HepG2 (cell line): ENCODE data around the gene CCDC33. TPM values are rescaled to one million over a fixed set of nuclear protein-coding genes. Genes with fewer than 3 reads are reported as not detected.

Experiments
- ATAC-seq: fragments of 200-7000 bp; cut with Tn5 transposase; 3 replicates; pipeline ENCODE4 v1.9.1; 2020; ENCODE audit warnings: mild to moderate bottlenecking, moderate library complexity
- BruUV-seq: library from RNA; stranded (reverse); fragments of 400-500 nt; replicated peaks from 2 replicates; lab custom pipeline; 2021; lab: Mats Ljungman, UMichigan
- CTCF ChIA-PET: fragments of 300-600 bp; formaldehyde crosslinking; extraction: SDS; loops from one replicate; lab custom pipeline; 2021; ENCODE audit warnings: low total read pairs, inconsistent platforms, low intra/inter-chr PET ratio; lab: Yijun Ruan, JAX
- POLR2A ChIA-PET: fragments of 350-600 bp; sonication (Branson Sonifier 250); formaldehyde crosslinking; loops from one replicate; lab custom pipeline; 2020; ENCODE audit warnings: antibody characterized with exemption, inconsistent platforms; lab: Yijun Ruan, JAX
- DNase-seq: peaks from one replicate; pipeline ENCODE4 v3.0.0-alpha.2; 2015; ENCODE audit warnings: low spot score
- FAIRE-seq: peaks from 3 replicates; lab custom pipeline; 2011; peaks lifted over from hg19 to GRCh38; lab: Jason Lieb, UNC
- H2AFZ ChIP-seq: one replicate; pipeline ENCODE4 v1.6.1; 2011; ENCODE audit warnings: low read length, inconsistent platforms
- H3K27ac ChIP-seq: fragments of 300-600 bp; 3 replicates; pipeline ENCODE4 v1.8.0; 2011; ENCODE audit warnings: mixed run types, mild to moderate bottlenecking, mixed read lengths, low read length, inconsistent platforms; ENCODE audit not compliant: insufficient read depth; ENCODE audit errors: extremely low read length
- H3K27me3 ChIP-seq, 2 experiments: fragments of 200-600 bp in 1 of 2; 2 replicates in 1 of 2; 3 replicates in 1 of 2; pipeline versions ENCODE4 v1.6.0 to v1.8.0; 2011; ENCODE audit warnings: low read length in 2 of 2, mild to moderate bottlenecking in 2 of 2, moderate library complexity in 2 of 2, inconsistent platforms in 1 of 2; ENCODE audit not compliant: insufficient read depth in 2 of 2, control insufficient read depth in 1 of 2
- H3K36me3 ChIP-seq, 2 experiments: fragments of 200-600 bp in 1 of 2; replicated peaks in 1 of 2; 2 replicates in 1 of 2; 3 replicates in 1 of 2; pipeline versions ENCODE4 v1.5.1 to v1.8.0; 2011; ENCODE audit warnings: low read length in 2 of 2, inconsistent platforms in 1 of 2; ENCODE audit not compliant: insufficient read depth in 2 of 2, control insufficient read depth in 1 of 2
- H3K4me1 ChIP-seq: 2 replicates; pipeline ENCODE4 v1.5.1; 2012; ENCODE audit warnings: low read length, inconsistent platforms; ENCODE audit not compliant: insufficient read depth
- H3K4me2 ChIP-seq: 2 replicates; pipeline ENCODE4 v1.6.0; 2011; ENCODE audit warnings: low read depth, low read length, inconsistent platforms
- H3K4me3 ChIP-seq, 3 experiments: fragments of 200-600 bp in 1 of 3; sonication (generic), shearing (Covaris generic) in 1 of 3; replicated peaks in 1 of 3; 2 replicates each; pipeline ENCODE4 v1.5.1; 2011 to 2016; ENCODE audit warnings: low read length in 3 of 3, inconsistent platforms in 2 of 3, low read depth in 2 of 3, mild to moderate bottlenecking in 2 of 3, control low read depth in 1 of 3, mixed read lengths in 1 of 3; ENCODE audit not compliant: insufficient read depth in 1 of 3
- H3K79me2 ChIP-seq: one replicate; pipeline ENCODE4 v1.6.1; 2011; ENCODE audit warnings: low read length, inconsistent platforms; ENCODE audit not compliant: insufficient read depth
- H3K9ac ChIP-seq: 2 replicates; pipeline ENCODE4 v1.6.0; 2011; ENCODE audit warnings: mild to moderate bottlenecking, low read depth, low read length, inconsistent platforms; ENCODE audit not compliant: insufficient read depth
- H3K9me3 ChIP-seq: 2 replicates; pipeline ENCODE4 v1.5.1; 2012; ENCODE audit warnings: mild to moderate bottlenecking, low read length
- H4K20me1 ChIP-seq: 2 replicates; pipeline ENCODE4 v1.6.0; 2011; ENCODE audit warnings: inconsistent platforms, mild to moderate bottlenecking, low read length, moderate library complexity; ENCODE audit not compliant: insufficient read depth
- BRD4 ChIP-seq: sonication (generic); formaldehyde crosslinking; IDR thresholded peaks from 2 replicates; pipeline ENCODE4 v1.4.0; 2020; ENCODE audit warnings: missing genetic modification reagents
- CREM ChIP-seq, 2 experiments: sonication (generic) in 1 of 2; formaldehyde crosslinking in 1 of 2; IDR thresholded peaks; 2 replicates each; pipeline versions ENCODE4 v1.4.0 to v1.6.1; 2016 to 2020; ENCODE audit warnings: antibody characterized with exemption in 1 of 2, mild to moderate bottlenecking in 1 of 2, missing genetic modification reagents in 1 of 2
- KAT7 ChIP-seq: IDR thresholded peaks from 2 replicates; pipeline ENCODE4 v1.6.1; 2018; ENCODE audit warnings: borderline replicate concordance, missing compliant biosample characterization
- WGBS: methylation state at CpG from one replicate; pipeline ENCODE4 v1.1.6; 2017; ENCODE audit warnings: low lambda C conversion rate; 5-methylcytosine and 5-hydroxymethylcytosine counted together
- in situ Hi-C: cut with HindIII; loops from 2 replicates; pipeline ENCODE4 v1.10.0; 2017; ENCODE audit warnings: low pct_unique_long_range_greater_than_20kb; ENCODE audit not compliant: extremely low pct_ligation_motif_present
- intact Hi-C: fragments of 100-400 bp; cut with micrococcal nuclease; formaldehyde crosslinking; loops from one replicate; pipeline ENCODE4 v1.10.0; 2022; ENCODE audit not compliant: unreplicated experiment
- polyA plus RNA-seq, 8 experiments: library from polyadenylated mRNA; depleted of rRNA in 3 of 8; stranded (reverse) in 7 of 8; unstranded in 1 of 8; fragments of >200 nt; fragmentation: Illumina TruSeq in 4 of 8; extraction: Trizol in 4 of 8; gene quantifications; 2 replicates each; pipeline versions ENCODE4 v1.2.1 to v1.2.3, GENCODE V29; 2011 to 2016; ENCODE audit warnings: low read depth in 4 of 8, missing spikeins in 1 of 8, mixed read lengths in 1 of 8; ENCODE audit not compliant: insufficient read depth in 1 of 8
- total RNA-seq, 5 experiments: library from RNA; depleted of rRNA; stranded (reverse); fragments of >200 nt; fragmentation: Illumina TruSeq; extraction: Trizol; gene quantifications; 2 replicates each; pipeline ENCODE4 v1.2.3, GENCODE V29; 2016; ENCODE audit warnings: low read depth in 1 of 5
- TF ChIP-seq, protein P1 (sequence below): sonication (generic); formaldehyde crosslinking; IDR thresholded peaks from 2 replicates; pipeline ENCODE4 v1.4.0; 2020; ENCODE audit warnings: missing genetic modification reagents
- TF ChIP-seq, protein P2 (sequence below): sonication (generic); formaldehyde crosslinking; IDR thresholded peaks from 2 replicates; pipeline ENCODE4 v1.9.0; 2022; ENCODE audit warnings: low read depth, missing genetic modification reagents
- TF ChIP-seq, protein P3 (sequence below): sonication (generic); formaldehyde crosslinking; IDR thresholded peaks from 2 replicates; pipeline ENCODE4 v1.4.0; 2020; ENCODE audit warnings: mild to moderate bottlenecking, low read depth, missing genetic modification reagents

CCDC33 gene
- total and polyA plus RNA-seq, 2 of the 13 experiments (the other 11 are each of a cell fraction or from before 2014, with no cell fraction given): 0.30 TPM; not detected in 1

DNA sequence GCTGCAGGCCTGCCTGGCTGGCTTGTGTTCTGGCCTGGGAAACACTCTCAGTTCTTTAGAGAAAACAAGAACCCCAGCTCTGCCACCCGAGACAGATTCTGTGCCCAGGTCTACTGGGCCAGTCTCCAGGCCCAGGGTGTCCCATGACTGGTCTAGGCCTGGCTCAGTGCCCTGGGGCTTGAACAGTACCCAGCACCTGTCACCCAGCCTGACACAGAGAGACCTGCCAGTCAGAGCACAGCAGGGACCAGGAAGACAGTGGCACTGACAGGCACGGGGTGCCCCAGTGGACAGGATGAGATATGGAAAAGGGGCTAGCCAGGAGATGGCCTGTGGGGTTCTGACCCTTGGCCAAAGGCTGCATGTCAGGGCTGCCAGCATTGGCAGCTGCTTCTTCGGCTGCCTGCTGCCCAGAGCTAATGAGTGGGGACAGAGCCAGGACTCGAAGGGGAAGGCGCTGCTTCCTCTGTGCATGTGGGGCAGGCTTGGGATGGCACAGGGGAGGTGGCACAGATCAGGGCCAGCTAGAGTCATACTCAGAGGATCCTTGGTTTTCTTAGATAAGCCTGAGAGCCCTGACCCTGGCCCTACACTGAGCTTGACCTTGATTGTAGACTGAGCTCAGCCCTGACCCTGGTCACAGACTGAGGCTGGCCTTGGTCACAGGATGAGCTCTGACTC lies 15.1 kb downstream of the CCDC33 start:
- CTCF ChIA-PET: no interaction called here
- DNase-seq (no peak), FAIRE-seq (no peak), ATAC-seq (no peak)
- Histone ChIP-seq H3K4me1 (no peaks in the 10 kb centered on the region), H3K9me3 (no peaks in the 10 kb centered on the region), H3K4me3 (no peak overlapping the region), H2AFZ (no peak overlapping the region), H3K9ac (no peak overlapping the region), H3K36me3 (no peaks in the 10 kb centered on the region), H3K27ac (no peak overlapping the region), H3K4me2 (no peak overlapping the region), H3K79me2 (no peaks in the 10 kb centered on the region), H3K27me3 (peaks cover 0 to 34% of the 10 kb centered on the region in 2 experiments; a peak in 2 of 5 replicates), H4K20me1 (no peaks in the 10 kb centered on the region)
- no TSS peak for BruUV-seq
- in situ Hi-C loops (no loop called here), intact Hi-C loops (no loop called here)
- WGBS: 40% methylated on average over 4 of the region's 5 CpGs
- TF ChIP-seq CREM (IDR thresholded peaks at IDR 0.05) (no peak), CREM (CRISPR knock-in tag; IDR thresholded peaks at IDR 0.05) (no peak), KAT7 (CRISPR knock-in tag) (no peak), BRD4 (CRISPR knock-in tag) (no peak)
- TF ChIP-seq, protein P1, sequence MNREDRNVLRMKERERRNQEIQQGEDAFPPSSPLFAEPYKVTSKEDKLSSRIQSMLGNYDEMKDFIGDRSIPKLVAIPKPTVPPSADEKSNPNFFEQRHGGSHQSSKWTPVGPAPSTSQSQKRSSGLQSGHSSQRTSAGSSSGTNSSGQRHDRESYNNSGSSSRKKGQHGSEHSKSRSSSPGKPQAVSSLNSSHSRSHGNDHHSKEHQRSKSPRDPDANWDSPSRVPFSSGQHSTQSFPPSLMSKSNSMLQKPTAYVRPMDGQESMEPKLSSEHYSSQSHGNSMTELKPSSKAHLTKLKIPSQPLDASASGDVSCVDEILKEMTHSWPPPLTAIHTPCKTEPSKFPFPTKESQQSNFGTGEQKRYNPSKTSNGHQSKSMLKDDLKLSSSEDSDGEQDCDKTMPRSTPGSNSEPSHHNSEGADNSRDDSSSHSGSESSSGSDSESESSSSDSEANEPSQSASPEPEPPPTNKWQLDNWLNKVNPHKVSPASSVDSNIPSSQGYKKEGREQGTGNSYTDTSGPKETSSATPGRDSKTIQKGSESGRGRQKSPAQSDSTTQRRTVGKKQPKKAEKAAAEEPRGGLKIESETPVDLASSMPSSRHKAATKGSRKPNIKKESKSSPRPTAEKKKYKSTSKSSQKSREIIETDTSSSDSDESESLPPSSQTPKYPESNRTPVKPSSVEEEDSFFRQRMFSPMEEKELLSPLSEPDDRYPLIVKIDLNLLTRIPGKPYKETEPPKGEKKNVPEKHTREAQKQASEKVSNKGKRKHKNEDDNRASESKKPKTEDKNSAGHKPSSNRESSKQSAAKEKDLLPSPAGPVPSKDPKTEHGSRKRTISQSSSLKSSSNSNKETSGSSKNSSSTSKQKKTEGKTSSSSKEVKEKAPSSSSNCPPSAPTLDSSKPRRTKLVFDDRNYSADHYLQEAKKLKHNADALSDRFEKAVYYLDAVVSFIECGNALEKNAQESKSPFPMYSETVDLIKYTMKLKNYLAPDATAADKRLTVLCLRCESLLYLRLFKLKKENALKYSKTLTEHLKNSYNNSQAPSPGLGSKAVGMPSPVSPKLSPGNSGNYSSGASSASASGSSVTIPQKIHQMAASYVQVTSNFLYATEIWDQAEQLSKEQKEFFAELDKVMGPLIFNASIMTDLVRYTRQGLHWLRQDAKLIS (CRISPR knock-in tag): no peak
- TF ChIP-seq, protein P2, sequence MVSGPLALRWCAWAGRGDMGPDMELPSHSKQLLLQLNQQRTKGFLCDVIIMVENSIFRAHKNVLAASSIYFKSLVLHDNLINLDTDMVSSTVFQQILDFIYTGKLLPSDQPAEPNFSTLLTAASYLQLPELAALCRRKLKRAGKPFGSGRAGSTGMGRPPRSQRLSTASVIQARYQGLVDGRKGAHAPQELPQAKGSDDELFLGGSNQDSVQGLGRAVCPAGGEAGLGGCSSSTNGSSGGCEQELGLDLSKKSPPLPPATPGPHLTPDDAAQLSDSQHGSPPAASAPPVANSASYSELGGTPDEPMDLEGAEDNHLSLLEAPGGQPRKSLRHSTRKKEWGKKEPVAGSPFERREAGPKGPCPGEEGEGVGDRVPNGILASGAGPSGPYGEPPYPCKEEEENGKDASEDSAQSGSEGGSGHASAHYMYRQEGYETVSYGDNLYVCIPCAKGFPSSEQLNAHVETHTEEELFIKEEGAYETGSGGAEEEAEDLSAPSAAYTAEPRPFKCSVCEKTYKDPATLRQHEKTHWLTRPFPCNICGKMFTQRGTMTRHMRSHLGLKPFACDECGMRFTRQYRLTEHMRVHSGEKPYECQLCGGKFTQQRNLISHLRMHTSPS: no peak
- TF ChIP-seq, protein P3, sequence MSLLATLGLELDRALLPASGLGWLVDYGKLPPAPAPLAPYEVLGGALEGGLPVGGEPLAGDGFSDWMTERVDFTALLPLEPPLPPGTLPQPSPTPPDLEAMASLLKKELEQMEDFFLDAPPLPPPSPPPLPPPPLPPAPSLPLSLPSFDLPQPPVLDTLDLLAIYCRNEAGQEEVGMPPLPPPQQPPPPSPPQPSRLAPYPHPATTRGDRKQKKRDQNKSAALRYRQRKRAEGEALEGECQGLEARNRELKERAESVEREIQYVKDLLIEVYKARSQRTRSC: no peak
- POLR2A ChIA-PET: no interaction called here
